Liver (tissue), 9 donors: ENCODE measurements around the gene DUSP16. TPM values are rescaled to one million over a fixed set of nuclear protein-coding genes. Genes with fewer than 3 reads are reported as not detected.

ENCODE experiments used
- DNase-seq: peaks from one replicate; pipeline ENCODE4 v3.0.0-alpha.2; 2017; ENCODE audit warnings: low spot score
- H3K27ac ChIP-seq, 2 donors: one replicate each; pipeline ENCODE4 v1.7.0; 2013; ENCODE audit warnings: inconsistent platforms in 2 of 2, low read length in 2 of 2, control low read depth in 1 of 2, low read depth in 1 of 2, mild to moderate bottlenecking in 1 of 2
- H3K27me3 ChIP-seq, 4 donors: one replicate each; pipeline versions ENCODE4 v1.6.1 to v1.7.0; 2013; ENCODE audit warnings: low read length in 3 of 4, inconsistent platforms in 1 of 4, mild to moderate bottlenecking in 1 of 4, moderate library complexity in 1 of 4; ENCODE audit not compliant: control insufficient read depth in 4 of 4, insufficient read depth in 4 of 4
- H3K36me3 ChIP-seq, 4 donors: one replicate each; pipeline versions ENCODE4 v1.6.1 to v1.7.0; 2013; ENCODE audit warnings: low read length in 3 of 4, mild to moderate bottlenecking in 3 of 4, low read depth in 1 of 4, moderate library complexity in 1 of 4; ENCODE audit not compliant: control insufficient read depth in 4 of 4, insufficient read depth in 3 of 4
- H3K4me1 ChIP-seq, 4 donors: one replicate each; pipeline versions ENCODE4 v1.6.1 to v1.7.0; 2013; ENCODE audit warnings: low read length in 3 of 4, mild to moderate bottlenecking in 3 of 4, moderate library complexity in 1 of 4; ENCODE audit not compliant: control insufficient read depth in 4 of 4, insufficient read depth in 4 of 4
- H3K4me3 ChIP-seq, 3 donors: one replicate each; pipeline versions ENCODE4 v1.6.1 to v1.7.0; 2013; ENCODE audit warnings: low read length in 3 of 3, control low read depth in 1 of 3, low read depth in 1 of 3, mild to moderate bottlenecking in 1 of 3
- H3K9ac ChIP-seq, 2 donors: one replicate each; pipeline ENCODE4 v1.7.0; 2013; ENCODE audit warnings: low read length in 2 of 2, mild to moderate bottlenecking in 2 of 2, moderate library complexity in 2 of 2, control low read depth in 1 of 2, low read depth in 1 of 2
- H3K9me3 ChIP-seq, 4 donors: one replicate each; pipeline versions ENCODE4 v1.6.1 to v1.7.0; 2013; ENCODE audit warnings: low read length in 3 of 4; ENCODE audit not compliant: control insufficient read depth in 4 of 4
- EGR1 ChIP-seq, 2 donors: IDR thresholded peaks; 2 replicates each; pipeline ENCODE4 v1.6.1; 2016 to 2018; ENCODE audit warnings: antibody characterized with exemption in 2 of 2, low read depth in 2 of 2
- FOXA2 ChIP-seq: IDR thresholded peaks from 2 replicates; pipeline ENCODE4 v1.6.1; 2016; ENCODE audit warnings: antibody characterized with exemption
- GABPA ChIP-seq, 2 donors: IDR thresholded peaks in 1 of 2; conservative IDR thresholded peaks in 1 of 2; 2 replicates each; pipeline ENCODE4 v1.6.1; 2016; ENCODE audit warnings: antibody characterized with exemption in 2 of 2, mild to moderate bottlenecking in 1 of 2, moderate library complexity in 1 of 2
- HNF4G ChIP-seq: IDR thresholded peaks from 2 replicates; pipeline ENCODE4 v1.6.1; 2016; ENCODE audit warnings: antibody characterized with exemption
- JUND ChIP-seq, 2 donors: IDR thresholded peaks; 2 replicates each; pipeline ENCODE4 v1.6.1; 2016; ENCODE audit warnings: antibody characterized with exemption in 2 of 2
- NR2F2 ChIP-seq: IDR thresholded peaks from 2 replicates; pipeline ENCODE4 v1.6.1; 2016; ENCODE audit warnings: antibody characterized with exemption
- RAD21 ChIP-seq, 2 donors: IDR thresholded peaks; 2 replicates each; pipeline ENCODE4 v1.6.1; 2016; ENCODE audit warnings: antibody characterized with exemption in 2 of 2, mild to moderate bottlenecking in 2 of 2
- RXRA ChIP-seq, 2 donors: IDR thresholded peaks; 2 replicates each; pipeline ENCODE4 v1.6.1; 2017 to 2018; ENCODE audit warnings: antibody characterized with exemption in 2 of 2, mild to moderate bottlenecking in 1 of 2
- SP1 ChIP-seq: IDR thresholded peaks from 2 replicates; pipeline ENCODE4 v1.6.1; 2018; ENCODE audit warnings: antibody characterized with exemption, mild to moderate bottlenecking
- TAF1 ChIP-seq: conservative IDR thresholded peaks from 2 replicates; pipeline ENCODE4 v1.6.1; 2016; ENCODE audit warnings: antibody characterized with exemption, mild to moderate bottlenecking
- WGBS: extraction: QIAGEN DNeasy Blood & Tissue Kit; methylation state at CpG from one replicate; pipeline ENCODE4 v1.1.7; 2013; 5-methylcytosine and 5-hydroxymethylcytosine counted together
- polyA plus RNA-seq, 2 donors: library from polyadenylated mRNA; stranded (reverse) in 1 of 2; unstranded in 1 of 2; fragments of 200-250 nt in 1 of 2; fragments of >200 nt in 1 of 2; fragmentation: Nextera tagmentation in 1 of 2; extraction: Ambion mirVana in 1 of 2; gene quantifications; one replicate each; pipeline versions ENCODE4 v1.2.1 to v1.2.3, GENCODE V29; 2013 to 2015
- total RNA-seq, 2 donors: library from RNA; depleted of rRNA; stranded (reverse); fragments of >200 nt; gene quantifications; one replicate each; pipeline ENCODE4 v1.2.3, GENCODE V29; 2014
- TF ChIP-seq, protein P1 (sequence below): IDR thresholded peaks from 2 replicates; pipeline ENCODE4 v1.6.1; 2016; ENCODE audit warnings: antibody characterized with exemption
- TF ChIP-seq, protein P2 (sequence below): IDR thresholded peaks from 2 replicates; pipeline ENCODE4 v1.6.1; 2016; ENCODE audit warnings: antibody characterized with exemption
- TF ChIP-seq, protein P3 (sequence below): IDR thresholded peaks from 2 replicates; pipeline ENCODE4 v1.6.1; 2016; ENCODE audit warnings: antibody characterized with exemption
- TF ChIP-seq, protein P4 (sequence below): IDR thresholded peaks from 2 replicates; pipeline ENCODE4 v1.6.1; 2016; ENCODE audit warnings: antibody characterized with exemption, mild to moderate bottlenecking
- donor health status: healthy.
- donor health status: healthy.
- donor health status: healthy.
- donor health status: healthy.
- donor health status: healthy.

The DUSP16 gene
- total and polyA plus RNA-seq, 4 donors = 7.8 to 56.4 (median 19.1) TPM

DNA sequence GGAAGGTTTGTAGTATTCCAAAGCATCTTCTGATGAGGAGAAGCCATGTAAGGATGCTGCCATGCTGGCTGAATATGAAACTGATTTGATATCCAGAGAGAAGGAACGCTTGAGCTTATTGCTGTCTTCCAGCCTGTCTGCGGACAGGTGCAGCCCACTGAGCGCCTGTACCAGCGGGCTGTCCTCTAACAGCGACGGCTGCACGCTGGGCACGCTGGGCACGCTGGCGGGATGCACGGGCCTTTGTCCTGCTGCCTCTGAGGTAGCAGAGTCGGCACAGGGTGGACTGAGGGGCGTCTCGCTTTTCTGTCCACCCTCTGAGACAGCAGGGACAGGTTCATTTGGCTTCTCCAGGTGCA, 85.2 kb downstream of the DUSP16 start (continued):
- TF ChIP-seq, protein P1, sequence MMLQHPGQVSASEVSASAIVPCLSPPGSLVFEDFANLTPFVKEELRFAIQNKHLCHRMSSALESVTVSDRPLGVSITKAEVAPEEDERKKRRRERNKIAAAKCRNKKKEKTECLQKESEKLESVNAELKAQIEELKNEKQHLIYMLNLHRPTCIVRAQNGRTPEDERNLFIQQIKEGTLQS = no peak
- TF ChIP-seq, protein P2, sequence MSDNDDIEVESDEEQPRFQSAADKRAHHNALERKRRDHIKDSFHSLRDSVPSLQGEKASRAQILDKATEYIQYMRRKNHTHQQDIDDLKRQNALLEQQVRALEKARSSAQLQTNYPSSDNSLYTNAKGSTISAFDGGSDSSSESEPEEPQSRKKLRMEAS = no peak
- no peak for TF ChIP-seq JUND (IDR thresholded peaks at IDR 0.05)
- no peak for TF ChIP-seq NR2F2

DNA sequence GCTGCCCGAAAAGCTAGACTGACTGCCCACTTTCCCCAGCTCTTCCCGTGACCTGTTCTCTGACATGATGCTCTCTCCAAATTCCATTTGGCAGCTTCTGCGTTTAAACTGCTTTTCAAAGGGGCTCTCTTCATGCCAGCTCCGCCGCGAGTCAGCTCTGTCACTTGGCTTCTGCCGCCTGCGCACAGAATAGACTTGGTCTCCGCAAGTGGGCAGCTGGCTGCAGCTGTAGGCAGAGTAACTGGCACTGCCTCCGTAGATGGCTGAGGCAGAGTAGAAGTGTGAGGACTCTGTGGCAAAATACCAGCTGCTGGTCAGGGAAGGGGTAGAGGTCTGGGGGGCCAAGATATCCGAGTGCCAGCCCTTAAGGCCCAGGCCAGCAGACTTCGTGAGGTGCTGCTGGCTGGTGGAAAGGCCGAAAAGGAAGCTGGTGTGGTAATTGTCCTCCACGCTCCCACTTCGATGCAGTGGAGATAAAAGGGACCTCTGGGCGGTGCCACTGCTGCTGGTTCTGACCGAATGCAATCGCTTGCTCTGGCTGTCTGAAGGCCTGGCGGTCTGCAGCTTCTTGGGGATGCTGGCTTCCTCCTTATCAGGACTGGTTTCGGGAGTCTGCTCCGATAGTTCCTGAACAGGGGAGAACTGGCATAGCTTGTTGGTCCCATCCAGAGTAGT, 85.7 kb downstream of the DUSP16 start:
- H3K27ac ChIP-seq = no peak overlapping the region
- WGBS = 94% methylated on average over 21 of the region's 21 CpGs
- no peak overlapping the region for H3K4me3 ChIP-seq
- no peak for DNase-seq
- H3K9ac ChIP-seq = no peak overlapping the region
- H3K36me3 ChIP-seq = peaks cover 8 to 56% (median 40%) of the 10 kb centered on the region in 4 donors
- H3K9me3 ChIP-seq = no peaks in the 10 kb centered on the region
- no peaks in the 10 kb centered on the region for H3K4me1 ChIP-seq
- TF ChIP-seq TAF1 (no peak), RXRA (IDR thresholded peaks at IDR 0.05) (no peak), SP1 (no peak), GABPA (IDR thresholded peaks at IDR 0.05 in 1 of 2, conservative IDR thresholded peaks at IDR 0.05 in 1 of 2) (no peak)
- H3K27me3 ChIP-seq = no peaks in the 10 kb centered on the region

DNA sequence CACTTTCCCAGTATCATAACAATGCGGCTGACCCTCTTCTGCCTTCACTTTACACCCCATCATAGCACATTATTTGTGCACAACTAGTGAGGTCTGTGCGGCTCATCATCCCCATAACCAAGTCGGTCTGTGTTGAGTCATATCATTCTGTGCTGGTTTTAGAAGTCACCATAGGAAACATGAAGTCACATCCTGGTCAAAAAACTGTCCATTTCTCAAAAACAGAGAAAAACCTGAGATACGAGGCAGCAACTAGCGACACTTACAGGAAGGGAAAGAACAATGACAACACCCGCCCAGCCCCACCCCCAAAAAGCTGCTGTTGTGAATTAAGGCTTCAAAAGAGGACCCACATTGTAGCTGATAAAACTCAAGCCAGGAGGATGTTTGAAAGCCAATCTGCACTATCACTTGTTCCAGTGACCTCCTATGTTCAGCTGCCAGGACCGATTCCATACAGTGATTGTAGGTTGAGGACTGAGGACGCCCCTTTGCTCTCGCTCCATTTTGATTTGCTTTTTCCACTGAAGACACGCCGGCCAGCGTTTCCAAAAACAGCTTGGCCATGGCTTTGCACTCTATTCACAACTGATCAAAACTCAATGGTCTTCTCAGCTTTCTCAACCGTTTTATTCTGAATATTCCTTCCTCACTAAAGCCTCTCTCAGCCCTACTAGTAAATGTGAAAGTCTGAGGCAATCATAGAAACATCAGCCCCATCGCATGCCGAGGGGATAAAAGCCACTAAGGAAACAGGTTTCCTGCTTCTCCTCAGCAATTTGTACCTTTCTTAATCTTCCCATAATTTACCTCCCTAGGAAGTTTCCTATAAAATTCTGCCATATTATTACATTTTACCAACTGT, 87.5 kb downstream of the DUSP16 start:
- TF ChIP-seq FOXA2 (no peak), NR2F2 (no peak), RAD21 (IDR thresholded peaks at IDR 0.05) (no peak), EGR1 (IDR thresholded peaks at IDR 0.05; ENCODE audit: low read depth in 2 of 2) (no peak), GABPA (IDR thresholded peaks at IDR 0.05 in 1 of 2, conservative IDR thresholded peaks at IDR 0.05 in 1 of 2) (peak in 1 of 2 donors; percentile 21), HNF4G (no peak)
- TF ChIP-seq, protein P3, sequence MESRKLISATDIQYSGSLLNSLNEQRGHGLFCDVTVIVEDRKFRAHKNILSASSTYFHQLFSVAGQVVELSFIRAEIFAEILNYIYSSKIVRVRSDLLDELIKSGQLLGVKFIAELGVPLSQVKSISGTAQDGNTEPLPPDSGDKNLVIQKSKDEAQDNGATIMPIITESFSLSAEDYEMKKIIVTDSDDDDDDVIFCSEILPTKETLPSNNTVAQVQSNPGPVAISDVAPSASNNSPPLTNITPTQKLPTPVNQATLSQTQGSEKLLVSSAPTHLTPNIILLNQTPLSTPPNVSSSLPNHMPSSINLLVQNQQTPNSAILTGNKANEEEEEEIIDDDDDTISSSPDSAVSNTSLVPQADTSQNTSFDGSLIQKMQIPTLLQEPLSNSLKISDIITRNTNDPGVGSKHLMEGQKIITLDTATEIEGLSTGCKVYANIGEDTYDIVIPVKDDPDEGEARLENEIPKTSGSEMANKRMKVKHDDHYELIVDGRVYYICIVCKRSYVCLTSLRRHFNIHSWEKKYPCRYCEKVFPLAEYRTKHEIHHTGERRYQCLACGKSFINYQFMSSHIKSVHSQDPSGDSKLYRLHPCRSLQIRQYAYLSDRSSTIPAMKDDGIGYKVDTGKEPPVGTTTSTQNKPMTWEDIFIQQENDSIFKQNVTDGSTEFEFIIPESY = no peak
- TF ChIP-seq, protein P4, sequence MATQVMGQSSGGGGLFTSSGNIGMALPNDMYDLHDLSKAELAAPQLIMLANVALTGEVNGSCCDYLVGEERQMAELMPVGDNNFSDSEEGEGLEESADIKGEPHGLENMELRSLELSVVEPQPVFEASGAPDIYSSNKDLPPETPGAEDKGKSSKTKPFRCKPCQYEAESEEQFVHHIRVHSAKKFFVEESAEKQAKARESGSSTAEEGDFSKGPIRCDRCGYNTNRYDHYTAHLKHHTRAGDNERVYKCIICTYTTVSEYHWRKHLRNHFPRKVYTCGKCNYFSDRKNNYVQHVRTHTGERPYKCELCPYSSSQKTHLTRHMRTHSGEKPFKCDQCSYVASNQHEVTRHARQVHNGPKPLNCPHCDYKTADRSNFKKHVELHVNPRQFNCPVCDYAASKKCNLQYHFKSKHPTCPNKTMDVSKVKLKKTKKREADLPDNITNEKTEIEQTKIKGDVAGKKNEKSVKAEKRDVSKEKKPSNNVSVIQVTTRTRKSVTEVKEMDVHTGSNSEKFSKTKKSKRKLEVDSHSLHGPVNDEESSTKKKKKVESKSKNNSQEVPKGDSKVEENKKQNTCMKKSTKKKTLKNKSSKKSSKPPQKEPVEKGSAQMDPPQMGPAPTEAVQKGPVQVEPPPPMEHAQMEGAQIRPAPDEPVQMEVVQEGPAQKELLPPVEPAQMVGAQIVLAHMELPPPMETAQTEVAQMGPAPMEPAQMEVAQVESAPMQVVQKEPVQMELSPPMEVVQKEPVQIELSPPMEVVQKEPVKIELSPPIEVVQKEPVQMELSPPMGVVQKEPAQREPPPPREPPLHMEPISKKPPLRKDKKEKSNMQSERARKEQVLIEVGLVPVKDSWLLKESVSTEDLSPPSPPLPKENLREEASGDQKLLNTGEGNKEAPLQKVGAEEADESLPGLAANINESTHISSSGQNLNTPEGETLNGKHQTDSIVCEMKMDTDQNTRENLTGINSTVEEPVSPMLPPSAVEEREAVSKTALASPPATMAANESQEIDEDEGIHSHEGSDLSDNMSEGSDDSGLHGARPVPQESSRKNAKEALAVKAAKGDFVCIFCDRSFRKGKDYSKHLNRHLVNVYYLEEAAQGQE = no peak
- H3K27ac ChIP-seq = peak overlapping the region; percentile 23 to 33

More for the DNA sequence above, 87.5 kb downstream of the DUSP16 start:
- H3K4me3 ChIP-seq = no peak overlapping the region
- DNase-seq = no peak
- H3K36me3 ChIP-seq = peaks cover 8 to 48% (median 30%) of the 10 kb centered on the region in 4 donors
- no peaks in the 10 kb centered on the region for H3K27me3 ChIP-seq
- no peak overlapping the region for H3K9ac ChIP-seq
- 83% methylated on average over 15 of the region's 15 CpGs for WGBS
- no peaks in the 10 kb centered on the region for H3K9me3 ChIP-seq
- H3K4me1 ChIP-seq = no peaks in the 10 kb centered on the region
